ENCODE measurements around the gene ZNF3.

ZNF3 gene

GRCh38 chr7:100090527-100091410, 9.2 kb upstream of the ZNF3 start:
- POLR2A ChIA-PET, result interaction anchor here (1.1 to 7.9 kb wide), 4 partner anchors 8 to 58 kb away, joined by 3 to 115 read pairs (median 4); partner anchors contain the start of genes AP4M1, LAMTOR4, MBLAC1 and MCM7
- CTCF ChIA-PET, result interaction anchor here (0.6 to 1.3 kb wide), 2 partner anchors 38 to 40 kb away, joined by 3 to 4 read pairs; no protein-coding TSS in a partner anchor
- Histone ChIP-seq H3K9me3 (ENCODE audit: control insufficient read depth, insufficient read depth, low read depth, low read length) (no peaks in the 10 kb centered on the region), H3K4me1 (ENCODE audit: control insufficient read depth, insufficient read depth, low read length) (peaks cover 8% of the 10 kb centered on the region), H3K27ac (ENCODE audit: extremely low read depth, low read depth, low read length) (no peak overlapping the region), H3K4me3 (ENCODE audit: low read depth, low read length) (no peak overlapping the region), H3K36me3 (ENCODE audit: control insufficient read depth in 2 of 2, insufficient read depth in 1 of 2, low read length in 2 of 2) (peaks cover 23 to 56% of the 10 kb centered on the region in 2 experiments)
- no peak for TF ChIP-seq ZNF350 (tag by site-specific recombination; IDR thresholded peaks at IDR 0.05)
- TF ChIP-seq KLF8 (tag by site-specific recombination; IDR thresholded peaks at IDR 0.05), result peak; percentile 11; the same call in 1 of the 2 replicates
- no peak for TF ChIP-seq KLF16 (tag by site-specific recombination; IDR thresholded peaks at IDR 0.05)
- TF ChIP-seq ZNF214 (tag by site-specific recombination; IDR thresholded peaks at IDR 0.05; ENCODE audit: borderline replicate concordance), result peak; percentile 70; the same call in 1 of the 2 replicates
- TF ChIP-seq ZNF701 (tag by site-specific recombination; IDR thresholded peaks at IDR 0.05), result no peak
- TF ChIP-seq ZNF549 (tag by site-specific recombination; IDR thresholded peaks at IDR 0.05), result no peak
- 0 out of 2 replicates have a peak, but pooled peaks have one; percentile 8 for TF ChIP-seq GLIS1 (tag by site-specific recombination; IDR thresholded peaks at IDR 0.05)
- TF ChIP-seq ZNF692 (tag by site-specific recombination; IDR thresholded peaks at IDR 0.05), result no peak
- TF ChIP-seq ZNF600 (tag by site-specific recombination; IDR thresholded peaks at IDR 0.05), result peak; percentile 73; the same call in 1 of the 2 replicates
- peak; percentile 49; the same call in 1 of the 2 replicates for TF ChIP-seq SCRT1 (tag by site-specific recombination; IDR thresholded peaks at IDR 0.05; ENCODE audit: borderline replicate concordance)
- peak; percentile 31 for TF ChIP-seq ZNF366 (tag by site-specific recombination; conservative IDR thresholded peaks at IDR 0.05)
- TF ChIP-seq SCRT2 (tag by site-specific recombination; IDR thresholded peaks at IDR 0.05), result peak; percentile 88
- TF ChIP-seq ZNF394 (tag by site-specific recombination; IDR thresholded peaks at IDR 0.05; ENCODE audit: borderline replicate concordance), result peak; percentile 11; the same call in 1 of the 2 replicates

GRCh38 chr7:100089458-100090196, 8.1 kb upstream of the ZNF3 start:
- H3K4me1 ChIP-seq (ENCODE audit: control insufficient read depth, insufficient read depth, low read length), result peaks cover 8% of the 10 kb centered on the region
- peak overlapping the region; percentile 79 for H3K27ac ChIP-seq (ENCODE audit: extremely low read depth, low read depth, low read length)
- ChIA-PET POLR2A (interaction anchor here (1.7 to 7.9 kb wide), 2 partner anchors 11 to 37 kb away, joined by 3 to 115 read pairs; partner anchors contain the start of genes AP4M1, MBLAC1 and MCM7), CTCF (interaction anchor here (0.6 to 1.3 kb wide), 3 partner anchors 11 to 317 kb away, joined by 3 to 4 read pairs (median 4); partner anchors contain the start of gene MCM7)
- peaks cover 13 to 44% of the 10 kb centered on the region in 2 experiments for H3K36me3 ChIP-seq (ENCODE audit: control insufficient read depth in 2 of 2, insufficient read depth in 1 of 2, low read length in 2 of 2)
- H3K4me3 ChIP-seq (ENCODE audit: low read depth, low read length), result peak overlapping the region; percentile 86
- no peaks in the 10 kb centered on the region for H3K9me3 ChIP-seq (ENCODE audit: control insufficient read depth, insufficient read depth, low read depth, low read length)
- TF ChIP-seq ZNF391 (tag by site-specific recombination; IDR thresholded peaks at IDR 0.05; ENCODE audit: borderline replicate concordance, low read depth) (peak; percentile 17; the same call in 1 of the 2 replicates), ZNF16 (tag by site-specific recombination; IDR thresholded peaks at IDR 0.05; ENCODE audit: low read depth) (no peak), ZNF514 (tag by site-specific recombination; IDR thresholded peaks at IDR 0.05) (no peak), HIC1 (tag by site-specific recombination; IDR thresholded peaks at IDR 0.05) (peak; percentile 42; the same call in 1 of the 2 replicates), ZSCAN30 (tag by site-specific recombination; IDR thresholded peaks at IDR 0.05) (no peak), ZSCAN16 (tag by site-specific recombination; IDR thresholded peaks at IDR 0.05) (no peak), PRDM1 (tag by site-specific recombination; IDR thresholded peaks at IDR 0.05) (peak; percentile 92), ZNF501 (tag by site-specific recombination; IDR thresholded peaks at IDR 0.05) (no peak), ZNF394 (tag by site-specific recombination; IDR thresholded peaks at IDR 0.05; ENCODE audit: borderline replicate concordance) (peak; percentile 90), KLF1 (tag by site-specific recombination; IDR thresholded peaks at IDR 0.05) (peak; percentile 61), IKZF3 (tag by site-specific recombination; IDR thresholded peaks at IDR 0.05) (peak; percentile 52; the same call in 1 of the 2 replicates), ZNF366 (tag by site-specific recombination; conservative IDR thresholded peaks at IDR 0.05) (peak; percentile 68), SP7 (tag by site-specific recombination; IDR thresholded peaks at IDR 0.05) (peak; percentile 70), BCL11B (tag by site-specific recombination; IDR thresholded peaks at IDR 0.05; ENCODE audit: low read depth) (no peak), ZBTB17 (tag by site-specific recombination; IDR thresholded peaks at IDR 0.05) (peak; percentile 93), ZNF416 (tag by site-specific recombination; IDR thresholded peaks at IDR 0.05) (no peak), KLF17 (tag by site-specific recombination; IDR thresholded peaks at IDR 0.05) (peak; percentile 18; the same call in 1 of the 2 replicates)

All from HEK293 (cell line).